ENCODE results near the gene SETD3. TPM values are rescaled to one million over a fixed set of nuclear protein-coding genes. Genes with fewer than 3 reads are reported as not detected.

Gene SETD3
- total and polyA plus RNA-seq, 2 experiments from 2014 or later = 40.7 to 68.0 TPM

GRCh38 chr14:99523704-99524055 lies 43.0 kb upstream of the SETD3 start (continued):
- TF ChIP-seq REST (IDR thresholded peaks at IDR 0.05; ENCODE audit: unreplicated experiment) (no peak), CREB1 (CRISPR knock-in tag; IDR thresholded peaks at IDR 0.05; ENCODE audit: low read depth) (no peak)

- Histone ChIP-seq H4K20me1 (replicated peaks; ENCODE audit: insufficient read depth) (no peaks in the 10 kb centered on the region; the same call in 1 of the 2 replicates), H3F3A (replicated peaks; ENCODE audit: low read depth) (0 out of 2 replicates have a peak, but pooled peaks cover 8% of the 10 kb centered on the region), H2AFZ (no peak overlapping the region), H3K79me2 (replicated peaks; ENCODE audit: insufficient read depth) (no peaks in the 10 kb centered on the region), H3K4me2 (peak overlapping the region; percentile 64), H3K4me1 (ENCODE audit: insufficient read depth) (peaks cover 38% of the 10 kb centered on the region), H3K27ac (ENCODE audit: low read depth) (peak overlapping the region; percentile 59), H3K36me3 (ENCODE audit: insufficient read depth) (no peaks in the 10 kb centered on the region), H3K4me3 (0 out of 2 replicates have a peak overlapping the region, but pooled peaks have one; percentile 26), H3K9me2 (ENCODE audit: insufficient read depth) (no peaks in the 10 kb centered on the region), H3K27me3 (ENCODE audit: insufficient read depth) (no peaks in the 10 kb centered on the region)
- DNase-seq (ENCODE audit: low spot score) (no peak), ATAC-seq (peak; percentile 17)
- Mint-ChIP-seq H3K9me3 (no peaks in the 10 kb centered on the region), H3K36me3 (ENCODE audit: low read depth) (no peaks in the 10 kb centered on the region; the same call in 2 of the 3 replicates), H3K27ac (no peak overlapping the region), H3K4me3 (no peak overlapping the region), H3K4me1 (peaks cover 47% of the 10 kb centered on the region), H3K27me3 (ENCODE audit: insufficient read depth, low read depth, poor library complexity) (peaks cover 13% of the 10 kb centered on the region)
- TF ChIP-seq NANOG (IDR thresholded peaks at IDR 0.05; ENCODE audit: borderline replicate concordance) = no peak
- TF ChIP-seq STAT1 (IDR thresholded peaks at IDR 0.05; ENCODE audit: unreplicated experiment) = no peak
- no peak for TF ChIP-seq ZNF114 (CRISPR knock-in tag; IDR thresholded peaks at IDR 0.05)
- no peak for TF ChIP-seq CTCF (conservative IDR thresholded peaks at IDR 0.05; ENCODE audit: low read depth in 2 of 2)
- no peak for TF ChIP-seq POLR2AphosphoS5 (IDR thresholded peaks at IDR 0.05; ENCODE audit: low read depth)
- TF ChIP-seq ZNF331 (CRISPR knock-in tag; IDR thresholded peaks at IDR 0.05; ENCODE audit: low read depth) = no peak
- TF ChIP-seq JUNB (IDR thresholded peaks at IDR 0.05; ENCODE audit: unreplicated experiment) = no peak
- TF ChIP-seq EZH2phosphoT487 (IDR thresholded peaks at IDR 0.05; ENCODE audit: unreplicated experiment) = no peak
- TF ChIP-seq CREB1 (CRISPR knock-in tag; IDR thresholded peaks at IDR 0.05; ENCODE audit: low read depth) = no peak
- TF ChIP-seq ZNF462 (CRISPR knock-in tag; IDR thresholded peaks at IDR 0.05) = no peak
- no peak for TF ChIP-seq EZH2 (IDR thresholded peaks at IDR 0.05; ENCODE audit: low read depth, unreplicated experiment)
Measured at GRCh38 chr14:99522934-99523703, 42.5 kb upstream of the SETD3 start.
